Suppressor macrophage treated with lipopolysaccharide for 4 hours (primary cell): Measurements from ENCODE around the gene C10orf90.

Experiments used
- DNase-seq: peaks from one replicate; pipeline ENCODE4 v3.0.0-alpha.2; 2020

C10orf90 gene

GRCh38 chr10:126455766-126456405 lies 214.6 kb downstream of the C10orf90 start:
- DNase-seq, result no peak

GRCh38 chr10:126455036-126455765 lies 215.3 kb downstream of the C10orf90 start:
- no peak for DNase-seq

- DNase-seq, result no peak
Observed at GRCh38 chr10:126454045-126454751, 216.3 kb downstream of the C10orf90 start.

- DNase-seq, result no peak
Observed at GRCh38 chr10:126452245-126452644, 218.2 kb downstream of the C10orf90 start.

GRCh38 chr10:126448091-126448490 lies 222.4 kb downstream of the C10orf90 start:
- DNase-seq, result no peak

- DNase-seq, result no peak
Observed at GRCh38 chr10:126439942-126440341, 230.6 kb downstream of the C10orf90 start.

DNA sequence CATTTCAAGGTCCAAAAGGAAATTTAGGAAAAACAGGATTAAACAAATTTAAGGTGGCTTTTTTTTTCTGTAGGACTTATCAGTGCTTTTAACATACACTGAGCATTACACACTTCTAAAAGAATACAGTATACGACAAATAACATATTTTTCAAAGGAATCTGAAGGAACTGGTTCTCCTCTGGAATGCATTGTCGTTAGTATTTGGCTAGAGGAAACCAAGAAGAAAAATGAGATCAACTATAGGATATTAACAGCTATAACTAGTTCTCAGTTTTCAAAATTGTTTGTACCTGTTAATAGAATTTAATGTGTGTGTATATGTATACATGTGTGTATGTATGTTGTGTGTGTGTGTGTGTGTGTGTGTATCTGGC lies 232.1 kb downstream of the C10orf90 start:
- DNase-seq, result no peak

- DNase-seq, result no peak
Observed at GRCh38 chr10:126437635-126438406, 232.7 kb downstream of the C10orf90 start.

DNA sequence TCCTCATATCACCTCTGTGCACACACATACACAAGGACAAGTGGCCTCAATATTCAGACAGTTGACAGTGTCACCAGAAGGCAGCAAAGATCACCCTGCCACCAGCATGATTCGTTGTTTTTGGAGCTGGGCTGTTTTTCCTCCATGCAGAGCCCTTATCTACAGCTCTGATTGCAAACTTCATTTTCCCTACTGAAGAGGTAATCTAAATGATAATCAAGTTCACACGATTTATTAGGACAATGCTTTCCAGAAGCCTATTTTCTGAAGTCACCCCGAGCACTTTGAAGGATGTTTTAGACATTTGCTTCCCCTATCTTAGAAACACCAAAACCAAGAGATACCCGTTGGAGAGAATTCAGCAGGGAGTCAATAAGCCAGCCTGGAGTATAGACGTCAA lies 236.3 kb downstream of the C10orf90 start:
- DNase-seq, result no peak

DNA sequence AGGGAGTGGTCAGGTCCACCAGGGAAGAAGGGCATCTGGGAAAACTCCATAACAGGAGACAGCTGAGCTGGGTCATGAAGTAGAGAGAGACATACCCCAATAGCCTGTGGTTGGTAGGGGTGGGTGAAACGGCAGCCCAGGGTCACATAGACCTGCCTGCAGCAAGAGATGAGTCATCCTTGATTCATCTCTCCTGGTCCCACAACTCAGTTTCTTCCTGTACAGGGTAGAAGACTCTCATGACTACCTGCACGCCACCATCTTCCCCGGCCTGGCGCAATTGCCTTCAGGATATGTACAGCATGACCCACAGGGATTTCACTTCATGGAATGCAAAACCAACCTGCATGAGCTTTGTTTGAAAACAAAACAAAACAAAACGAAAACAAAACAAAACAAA lies 237.1 kb downstream of the C10orf90 start:
- no peak for DNase-seq

GRCh38 chr10:126432507-126432906 lies 238.0 kb downstream of the C10orf90 start:
- no peak for DNase-seq

DNA sequence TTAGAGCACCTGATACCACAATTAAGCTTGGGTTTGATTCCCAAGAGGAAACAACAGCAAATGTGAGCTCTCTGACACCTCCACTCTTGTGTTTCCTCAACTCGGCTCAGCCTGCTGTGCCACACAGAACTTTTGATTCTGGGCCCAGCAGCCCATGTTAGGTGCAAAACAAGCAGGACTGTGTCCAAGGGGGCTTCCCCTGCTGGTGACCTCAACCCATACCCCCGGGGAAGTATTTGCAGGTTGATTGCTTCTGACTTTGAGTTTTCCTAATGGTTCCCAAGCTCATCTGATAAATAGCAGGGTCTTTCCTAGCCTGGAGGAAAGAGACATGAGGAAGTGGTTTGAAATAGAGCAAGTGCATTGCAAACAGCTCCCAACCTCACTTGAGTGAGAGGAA lies 238.7 kb downstream of the C10orf90 start:
- DNase-seq, result no peak

- no peak for DNase-seq
Observed at GRCh38 chr10:126430512-126430911, 240.0 kb downstream of the C10orf90 start.

DNA sequence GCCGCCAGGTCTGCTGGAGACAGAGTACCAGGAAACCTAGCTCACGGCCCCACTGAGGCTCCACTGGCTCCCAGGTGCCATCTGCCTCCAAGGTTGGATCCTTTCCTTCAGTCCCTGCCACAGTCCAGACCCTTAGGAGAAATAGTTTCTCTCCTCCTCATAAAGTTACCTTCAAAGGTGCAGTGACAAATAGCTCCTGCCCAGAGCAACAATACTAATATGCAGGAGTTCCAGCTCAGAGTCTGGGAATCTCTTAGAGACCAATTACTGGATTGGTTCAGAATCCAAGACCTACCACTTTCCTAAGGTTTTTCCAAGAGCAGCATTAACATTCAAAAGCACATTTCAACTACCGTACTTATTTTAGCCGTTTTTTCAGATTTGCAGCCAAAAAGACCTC lies 241.2 kb downstream of the C10orf90 start:
- DNase-seq, result no peak

DNA sequence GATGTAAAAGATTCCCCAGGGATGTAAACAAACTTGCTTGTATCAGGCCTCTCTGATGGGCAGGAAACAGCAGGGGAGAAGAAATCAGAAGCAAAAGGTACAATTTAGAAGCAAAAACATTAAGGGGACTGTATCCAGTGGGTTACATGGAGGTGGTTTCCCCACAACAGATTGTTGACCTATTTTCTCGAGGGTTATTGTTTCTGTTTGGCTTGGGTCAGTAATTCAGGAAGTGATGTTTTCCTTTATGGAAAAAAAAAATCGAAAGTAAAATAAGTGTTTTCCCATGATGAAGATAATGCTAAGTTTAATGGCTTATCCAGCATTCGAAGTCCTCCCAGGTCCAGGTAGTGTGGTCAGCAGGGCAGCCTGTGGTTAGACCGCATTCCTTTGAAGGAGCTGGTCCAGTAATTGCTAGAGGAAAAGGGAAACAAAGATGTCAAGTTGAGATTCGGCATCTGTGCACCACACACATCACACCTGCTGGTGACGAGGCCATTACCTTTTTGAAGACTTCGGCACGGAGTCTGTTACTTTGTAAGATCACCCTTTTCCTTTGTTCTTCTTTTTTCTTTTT lies 244.9 kb downstream of the C10orf90 start:
- no peak for DNase-seq

GRCh38 chr10:126425032-126425431 lies 245.5 kb downstream of the C10orf90 start:
- DNase-seq, result no peak

DNA sequence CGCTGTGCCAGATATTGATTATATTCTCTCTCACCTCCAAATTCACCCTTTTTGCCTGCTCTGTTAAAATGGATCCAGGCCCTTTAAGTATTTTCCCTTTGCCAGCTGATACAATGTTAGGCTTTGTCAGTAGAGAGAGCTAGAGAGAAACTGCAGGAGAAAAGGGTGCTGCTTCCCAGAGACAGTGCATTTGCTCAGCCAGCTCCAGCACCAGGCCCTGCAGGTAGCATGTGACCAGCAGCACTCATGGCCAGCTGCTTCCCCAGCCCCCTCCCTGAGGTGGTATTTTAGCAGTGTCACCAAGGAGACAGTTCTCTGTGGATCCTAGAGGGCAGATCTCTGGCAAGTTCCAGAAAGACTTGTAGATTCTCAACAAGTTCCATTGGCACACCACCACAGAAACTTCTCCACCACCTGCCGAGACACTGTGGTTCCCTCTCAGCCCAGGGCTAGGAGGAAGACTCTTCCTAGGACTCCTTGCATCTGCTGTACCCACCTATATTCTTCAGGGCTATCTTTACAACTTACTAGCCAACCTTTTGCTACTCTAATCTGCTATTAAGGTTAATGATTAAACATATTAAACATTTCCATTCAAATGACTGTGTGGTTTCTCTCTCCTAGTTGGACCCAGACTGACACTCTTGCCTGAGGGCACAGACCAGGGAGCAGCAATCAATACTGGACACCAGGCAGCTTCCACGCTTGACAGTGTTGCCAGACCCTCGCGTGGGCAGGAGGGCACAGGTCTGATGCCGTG lies 246.6 kb downstream of the C10orf90 start:
- DNase-seq, result no peak

- DNase-seq, result no peak
Observed at GRCh38 chr10:126422567-126422966, 247.9 kb downstream of the C10orf90 start.

- no peak for DNase-seq
Observed at GRCh38 chr10:126421756-126422256, 248.7 kb downstream of the C10orf90 start.

GRCh38 chr10:126420567-126421300 lies 249.8 kb downstream of the C10orf90 start:
- DNase-seq, result no peak

GRCh38 chr10:126417220-126417825 lies 253.2 kb downstream of the C10orf90 start:
- DNase-seq, result no peak
